Fibroblast of skin of left biceps (primary cell): ENCODE measurements around the gene ARMS2.

ENCODE experiments used
- DNase-seq, 2 experiments: peaks; one replicate each; pipeline ENCODE4 v3.0.0-alpha.2; 2013; ENCODE audit warnings: low read depth in 2 of 2

The ARMS2 gene

GRCh38 chr10:122450353-122450990, 4.0 kb upstream of the ARMS2 start:
- DNase-seq: no peak

- DNase-seq: no peak
These were observed 382 bp upstream of the ARMS2 start for GRCh38 chr10:122454071-122454470.

GRCh38 chr10:122455376-122456079, 1.1 kb downstream of the ARMS2 start:
- DNase-seq: no peak

- no peak for DNase-seq
These were observed 3.5 kb downstream of the ARMS2 start for GRCh38 chr10:122457934-122458333.

- DNase-seq: no peak
These were observed 4.2 kb downstream of the ARMS2 start for GRCh38 chr10:122458693-122459092.

GRCh38 chr10:122459561-122460273, 5.3 kb downstream of the ARMS2 start:
- no peak for DNase-seq

- DNase-seq: no peak
These were observed 6.4 kb downstream of the ARMS2 start for GRCh38 chr10:122460891-122461293.

GRCh38 chr10:122461367-122461728, 6.9 kb downstream of the ARMS2 start, which contains the start of gene HTRA1:
HTRA1 (plus strand) TSS chr10:122461553; CDS start chr10:122461653, 100 bp downstream.
- no peak for DNase-seq

GRCh38 chr10:122461729-122462532, 7.5 kb downstream of the ARMS2 start:
- DNase-seq: no peak

GRCh38 chr10:122462533-122463465, 8.3 kb downstream of the ARMS2 start:
- no peak for DNase-seq

GRCh38 chr10:122463466-122464249, 9.2 kb downstream of the ARMS2 start:
- no peak for DNase-seq

GRCh38 chr10:122464250-122464510, 9.7 kb downstream of the ARMS2 start:
- no peak for DNase-seq

GRCh38 chr10:122464586-122464985, 10.1 kb downstream of the ARMS2 start:
- no peak for DNase-seq

- DNase-seq: no peak
These were observed 11.1 kb downstream of the ARMS2 start for GRCh38 chr10:122465401-122466040.

- no peak for DNase-seq
These were observed 12.5 kb downstream of the ARMS2 start for GRCh38 chr10:122466951-122467381.

- no peak for DNase-seq
These were observed 13.2 kb downstream of the ARMS2 start for GRCh38 chr10:122467701-122468100.

GRCh38 chr10:122468307-122468925, 14.0 kb downstream of the ARMS2 start:
- no peak for DNase-seq

- DNase-seq: peak; percentile 95 to 96
These were observed 14.7 kb downstream of the ARMS2 start for GRCh38 chr10:122468926-122469781.
